NCI-H524 (cell line): ENCODE data around the gene RAC3.

Experiments
- DNase-seq, 2 experiments: peaks; one replicate each; lab custom pipeline; 2025; lab: John Stamatoyannopoulos, UW

Gene RAC3

DNA sequence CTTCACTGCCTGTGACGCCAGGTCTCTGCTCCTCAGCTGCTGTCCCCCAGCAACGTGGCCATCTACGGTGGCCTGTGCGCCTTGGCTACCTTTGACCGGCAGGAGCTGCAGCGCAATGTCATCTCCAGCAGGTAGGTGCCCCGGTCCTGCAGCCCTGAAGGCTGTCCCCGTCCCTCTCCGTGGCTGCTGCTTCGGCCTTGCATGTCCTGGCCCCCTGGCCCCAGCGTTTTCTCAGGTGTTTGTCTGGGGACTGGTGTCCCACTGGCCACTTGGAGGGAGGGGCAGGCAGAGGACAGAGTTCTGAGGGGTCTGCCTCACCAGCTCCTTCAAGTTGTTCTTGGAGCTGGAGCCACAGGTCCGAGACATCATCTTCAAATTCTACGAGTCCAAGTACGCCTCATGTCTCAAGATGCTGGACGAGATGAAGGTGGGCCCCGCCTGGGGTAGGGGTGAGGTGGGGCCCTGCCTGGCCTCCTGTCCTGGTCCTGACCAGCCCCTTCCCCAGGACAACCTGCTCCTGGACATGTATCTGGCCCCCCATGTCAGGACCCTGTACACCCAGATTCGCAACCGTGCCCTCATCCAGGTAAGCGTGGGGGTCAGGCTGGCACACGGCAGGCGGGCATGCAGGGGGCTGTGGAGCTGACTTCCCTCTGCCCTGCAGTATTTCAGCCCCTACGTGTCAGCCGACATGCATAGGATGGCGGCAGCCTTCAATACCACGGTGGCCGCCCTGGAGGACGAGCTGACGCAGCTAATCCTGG, 24.7 kb downstream of the RAC3 start:
- no peak for DNase-seq

DNA sequence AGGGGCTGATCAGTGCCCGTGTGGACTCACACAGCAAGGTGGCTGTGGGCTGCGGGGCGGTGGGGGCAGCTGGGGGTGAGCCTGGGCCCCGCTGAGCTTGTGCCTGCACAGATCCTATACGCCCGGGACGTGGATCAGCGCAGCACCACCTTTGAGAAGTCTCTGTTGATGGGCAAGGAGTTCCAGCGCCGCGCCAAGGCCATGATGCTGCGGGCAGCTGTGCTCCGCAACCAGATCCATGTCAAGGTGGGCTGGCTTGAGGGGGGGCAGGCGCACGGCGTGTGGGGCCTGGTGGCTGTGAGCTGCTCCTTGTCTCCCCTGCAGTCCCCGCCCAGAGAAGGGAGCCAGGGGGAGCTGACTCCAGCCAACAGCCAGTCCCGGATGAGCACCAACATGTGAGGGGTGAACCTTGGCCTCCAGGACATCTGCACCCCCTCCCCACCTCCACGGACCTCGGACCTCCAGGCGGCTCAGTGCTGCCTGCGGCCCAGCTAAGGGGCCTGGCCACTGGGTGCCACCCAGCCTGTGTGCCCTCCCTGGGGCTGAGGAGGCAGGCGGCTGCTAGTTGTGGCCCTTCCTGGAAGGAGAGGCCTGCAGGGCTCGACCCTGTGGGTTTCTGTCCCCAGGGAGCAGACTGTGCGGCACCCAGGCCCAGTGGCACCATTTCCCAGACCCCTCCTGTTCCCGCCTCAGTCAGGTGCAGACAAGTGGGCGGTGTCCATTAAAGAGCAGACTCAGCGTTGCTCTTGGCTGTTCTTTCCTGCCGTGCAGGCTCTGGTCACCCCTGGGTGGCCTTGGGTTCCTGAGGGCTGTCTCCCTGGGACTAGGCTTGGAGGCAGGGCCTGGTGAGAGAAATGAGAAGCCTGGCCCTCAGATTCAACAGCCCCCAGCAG, 25.5 kb downstream of the RAC3 start:
- DNase-seq = no peak

DNA sequence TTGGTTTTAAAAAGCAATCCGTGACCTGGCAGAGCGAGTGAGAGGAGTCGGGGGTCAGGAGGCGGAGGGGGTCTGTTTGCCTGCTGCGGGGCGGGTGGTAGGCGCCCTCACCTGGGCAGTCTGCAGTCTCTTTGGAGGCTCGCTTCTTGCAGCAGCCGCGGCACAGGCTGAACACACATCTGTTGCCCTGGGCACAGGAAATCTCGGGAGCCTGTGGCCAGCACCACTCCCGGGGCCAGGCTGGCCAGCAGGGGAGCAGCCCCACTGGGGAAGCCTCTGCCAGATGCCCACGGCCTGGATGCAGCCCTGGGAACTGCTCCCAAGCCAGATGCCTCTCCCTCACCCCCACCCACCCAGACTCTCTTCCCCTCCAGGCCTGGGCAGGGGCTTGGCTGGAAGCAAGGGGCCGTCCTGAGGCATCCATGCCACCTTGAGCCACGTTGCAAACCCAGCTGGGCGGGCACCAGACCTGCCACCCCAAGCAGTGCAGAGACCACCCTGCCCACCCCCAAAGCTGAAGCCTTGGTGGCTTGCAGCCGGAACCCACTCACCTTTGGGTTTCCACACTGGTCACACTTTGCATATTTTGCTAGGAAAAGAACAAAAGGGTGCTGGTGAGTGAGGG, 26.9 kb downstream of the RAC3 start:
- no peak for DNase-seq

DNA sequence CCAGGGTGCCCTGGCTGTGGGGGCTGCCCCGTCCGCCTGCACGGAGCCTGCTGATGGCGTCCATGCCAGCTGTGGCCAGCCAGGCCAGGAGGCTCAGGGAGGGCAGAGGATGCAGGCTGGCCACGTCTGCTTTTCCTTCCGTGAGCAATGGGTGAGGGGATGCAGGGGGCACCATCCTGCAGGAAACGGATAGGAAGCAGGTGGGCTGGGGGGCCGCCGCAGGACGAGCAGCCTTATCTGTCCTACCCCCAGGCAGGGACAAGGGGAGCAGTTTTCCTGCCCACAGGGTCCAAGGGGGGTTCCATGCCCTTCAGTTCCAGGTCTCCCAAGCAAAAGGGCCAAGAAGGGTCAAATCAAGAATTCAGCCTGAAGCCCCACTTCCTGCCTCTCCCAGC, 27.4 kb downstream of the RAC3 start:
- DNase-seq = no peak

DNA sequence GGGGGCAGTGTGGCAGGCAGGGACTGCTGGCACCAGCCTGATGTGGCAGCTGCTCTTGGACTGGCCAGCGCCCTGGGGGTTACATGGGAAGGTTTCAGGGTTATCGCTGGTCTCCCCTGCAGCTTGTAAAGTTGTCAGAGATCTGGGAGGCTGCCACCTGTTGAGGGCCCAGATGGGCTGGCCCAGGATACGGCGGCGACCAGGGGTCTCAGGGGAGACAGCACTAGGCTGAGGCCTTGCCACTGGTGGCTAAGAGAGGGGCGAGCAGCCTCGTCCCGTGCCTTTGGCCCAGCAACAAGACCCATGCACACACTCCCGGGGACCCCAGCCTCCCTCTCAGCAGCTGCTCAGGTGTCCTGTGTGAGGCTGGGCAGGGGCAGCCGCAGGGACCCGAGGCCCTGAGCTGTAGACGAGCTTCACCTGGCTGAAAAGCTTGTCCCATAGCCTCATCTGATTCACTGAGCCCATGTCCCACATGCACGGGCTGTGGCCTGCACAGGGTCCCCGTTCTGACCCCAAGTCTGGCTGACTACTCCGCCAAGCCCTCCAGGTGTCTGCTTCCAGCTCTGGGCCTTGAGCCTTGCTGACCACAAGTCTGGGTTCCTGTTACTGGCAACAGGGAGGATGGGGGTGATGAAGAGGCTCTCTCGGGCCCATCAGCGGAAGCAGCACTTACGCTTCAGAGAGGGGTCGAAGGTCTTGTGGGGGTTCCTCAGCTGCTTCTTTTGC, 28.0 kb downstream of the RAC3 start:
- DNase-seq = no peak

DNA sequence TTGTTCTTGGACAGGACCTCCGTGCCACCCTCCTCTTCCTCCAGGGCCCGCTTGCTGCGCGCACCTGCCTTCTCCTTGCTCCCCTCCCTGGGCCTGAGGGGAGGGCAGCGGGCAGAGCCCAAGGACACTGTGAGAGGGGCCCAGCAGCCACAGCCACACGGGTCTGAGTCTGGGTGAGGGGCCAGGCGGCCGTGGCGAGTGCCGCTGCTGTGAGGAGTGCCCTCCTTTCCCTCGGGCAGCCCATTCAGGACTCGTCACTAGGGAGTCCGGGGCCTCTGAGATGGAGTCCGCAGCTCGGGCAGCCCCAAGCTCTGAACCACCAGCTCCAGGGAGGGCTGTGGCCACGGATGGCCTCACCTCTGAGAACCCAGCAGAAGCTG, 28.5 kb downstream of the RAC3 start:
- no peak for DNase-seq

DNA sequence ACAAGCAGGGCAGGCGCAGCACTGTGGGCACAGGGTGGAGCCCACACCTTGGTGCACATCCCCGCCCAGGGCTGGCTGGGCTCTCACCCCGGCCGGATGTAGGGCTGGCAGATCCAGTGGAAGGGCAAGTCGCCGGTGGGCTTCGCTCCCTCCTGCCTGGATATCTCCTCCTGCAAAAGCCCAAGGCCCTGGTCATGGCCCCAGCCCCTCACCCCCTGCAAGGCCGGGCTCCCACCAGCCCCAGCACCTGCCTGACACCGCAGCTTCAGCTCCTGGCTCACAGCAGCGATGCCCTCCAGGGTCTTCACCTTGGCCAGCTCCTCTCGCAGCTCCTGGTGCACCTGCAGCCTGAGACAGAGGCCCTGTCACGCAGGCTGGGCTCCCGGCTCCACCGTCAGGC, 29.1 kb downstream of the RAC3 start:
- no peak for DNase-seq

DNA sequence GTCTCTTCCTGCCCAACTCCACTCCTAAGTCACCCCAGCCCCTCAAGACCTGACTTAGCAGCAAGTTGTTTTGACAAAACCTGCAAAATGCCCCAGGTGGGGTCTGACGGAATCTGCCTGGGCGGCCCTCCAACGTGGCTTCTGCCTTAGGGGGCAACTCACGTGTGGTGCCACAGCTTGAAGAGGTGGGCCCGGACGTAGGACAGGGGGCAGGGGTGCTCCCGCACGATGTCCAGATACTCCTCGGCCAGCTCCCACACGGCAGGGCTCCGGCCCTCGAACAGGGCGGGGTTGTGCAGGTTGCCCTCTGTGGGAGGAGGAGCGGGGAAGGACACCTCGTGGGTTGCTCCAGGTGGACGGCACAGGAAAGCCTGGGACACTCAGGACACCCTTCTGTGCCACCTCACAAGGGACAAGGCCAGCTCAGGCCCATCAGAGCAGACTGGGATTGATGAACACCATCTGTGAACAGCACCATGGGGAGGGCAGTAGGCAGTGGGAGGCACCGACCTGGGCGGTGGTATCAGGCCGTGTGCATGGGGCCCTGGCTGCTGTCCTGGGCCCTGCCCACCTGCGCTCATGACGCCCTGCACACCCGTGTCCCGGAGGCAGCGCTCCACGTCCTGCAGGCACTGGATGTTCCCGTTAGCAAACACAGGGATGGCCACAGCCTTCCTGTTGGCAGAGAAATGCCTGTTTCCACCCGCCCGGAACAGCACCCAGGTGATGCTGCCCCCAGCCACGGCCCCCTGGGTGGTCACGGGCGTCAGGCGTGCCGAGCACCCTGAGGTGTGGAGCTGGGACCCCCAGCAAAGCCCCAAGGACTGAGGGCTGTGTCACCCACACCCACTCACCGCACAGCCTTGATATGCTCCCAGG, 29.8 kb downstream of the RAC3 start:
- DNase-seq = no peak

DNA sequence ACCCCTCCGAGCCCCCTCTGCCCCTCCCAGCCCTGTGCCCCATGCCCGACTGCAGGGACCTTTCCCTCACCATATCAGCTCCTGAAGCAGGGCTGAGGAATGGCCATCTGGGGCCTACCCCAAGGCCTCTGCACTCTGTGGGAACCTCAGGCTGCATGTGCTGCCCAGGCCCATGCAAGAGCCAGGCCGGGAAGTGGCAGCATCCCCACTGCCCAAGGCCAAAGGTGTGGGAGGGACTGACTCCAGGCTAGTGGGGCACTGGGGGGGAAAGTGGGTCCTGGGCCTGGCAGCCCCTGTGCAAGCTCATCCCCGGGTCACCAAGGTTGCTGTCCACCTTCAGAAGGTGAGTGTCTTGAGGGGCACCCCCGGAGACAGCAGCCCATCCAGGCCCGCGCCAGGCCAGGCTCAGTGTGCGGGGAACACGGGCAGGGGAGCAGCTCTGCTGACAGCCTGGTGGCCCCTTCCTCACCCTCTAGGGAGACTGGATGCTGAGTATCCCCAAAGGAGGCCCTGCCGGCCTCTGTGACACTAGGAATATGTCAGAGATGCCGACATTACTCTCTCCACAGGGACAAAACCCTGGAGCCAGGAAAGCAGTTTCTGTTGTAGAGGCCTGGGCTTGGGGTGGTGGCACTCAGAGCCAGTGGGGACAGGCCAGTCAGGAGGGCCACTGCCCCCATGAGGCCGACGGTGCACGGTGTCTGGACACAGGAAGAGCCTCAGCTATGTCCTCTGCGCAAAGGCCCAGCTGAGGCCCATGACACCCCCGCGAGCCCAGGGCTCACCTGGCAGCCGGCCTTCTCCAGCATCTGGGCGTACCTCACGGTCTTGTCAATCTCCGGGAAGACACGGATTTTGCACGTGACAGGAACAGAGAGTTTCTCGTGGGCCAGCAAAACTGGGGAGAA, 30.9 kb downstream of the RAC3 start:
- DNase-seq = no peak

DNA sequence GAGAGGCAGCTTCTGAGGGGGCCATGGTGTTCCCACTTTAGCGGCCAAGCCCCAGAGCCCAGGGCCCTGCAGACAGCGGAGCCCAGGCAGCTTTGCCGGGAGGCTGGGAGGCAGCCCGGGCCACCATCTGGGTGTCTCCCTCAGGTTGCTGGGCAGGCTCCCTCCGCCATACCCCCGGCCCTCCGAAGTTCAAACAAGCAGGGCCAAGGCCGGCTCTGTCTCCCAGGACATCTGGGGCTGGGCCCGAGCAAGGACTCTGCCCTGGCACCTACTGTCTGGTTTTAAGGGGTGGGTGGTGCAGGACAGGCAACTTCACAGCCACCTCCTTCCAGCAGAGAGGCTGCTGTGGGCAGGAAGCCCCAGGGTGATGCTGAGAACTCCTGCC, 31.5 kb downstream of the RAC3 start:
- no peak for DNase-seq

DNA sequence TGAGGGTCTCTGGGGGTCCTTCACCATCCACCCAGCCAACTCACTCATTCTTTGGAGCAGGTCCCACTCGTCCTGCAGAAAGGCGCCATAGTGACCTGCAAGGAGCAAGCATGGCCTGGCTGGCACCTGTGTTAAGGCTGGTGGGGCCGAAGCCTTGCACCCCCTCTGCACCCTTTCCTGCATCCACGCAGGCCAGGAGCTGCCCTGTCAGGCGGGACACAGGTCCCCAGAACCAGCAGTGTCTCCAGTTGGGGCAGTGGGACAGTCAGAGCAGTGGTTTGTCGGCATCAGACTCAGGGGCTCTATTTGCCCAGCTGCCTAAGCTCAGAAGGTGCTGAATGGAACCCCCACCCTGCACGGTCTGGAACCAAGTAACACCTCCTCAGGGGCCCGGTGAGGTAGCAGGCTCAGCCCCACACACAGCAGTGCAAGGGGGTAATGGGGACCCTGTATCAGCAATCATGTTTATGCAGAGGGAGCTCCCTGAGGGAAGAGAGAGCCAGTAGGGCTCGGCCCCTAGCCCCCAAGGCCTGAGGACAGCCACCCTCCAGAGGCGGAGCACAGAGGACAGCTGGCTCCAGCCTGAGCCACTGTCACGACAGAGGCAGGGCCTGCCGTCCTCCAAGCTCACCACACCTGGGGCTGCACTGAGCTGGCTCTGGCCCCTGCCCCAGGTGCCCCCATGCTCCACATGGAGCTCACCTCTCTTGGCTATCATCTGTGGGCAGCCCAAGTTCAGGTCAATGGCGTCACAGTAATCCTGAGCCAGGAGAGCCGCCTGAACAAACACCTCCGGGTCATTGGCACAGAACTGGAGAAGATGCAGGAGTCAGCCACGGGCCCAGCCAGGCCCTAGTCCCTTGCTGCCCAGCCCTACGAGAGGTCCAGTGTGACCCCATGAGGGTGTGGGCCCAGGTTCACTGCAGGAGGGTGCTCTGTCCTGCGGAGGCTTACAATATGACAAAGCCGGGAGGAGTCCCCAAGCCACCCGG, 32.2 kb downstream of the RAC3 start:
- DNase-seq = no peak

DNA sequence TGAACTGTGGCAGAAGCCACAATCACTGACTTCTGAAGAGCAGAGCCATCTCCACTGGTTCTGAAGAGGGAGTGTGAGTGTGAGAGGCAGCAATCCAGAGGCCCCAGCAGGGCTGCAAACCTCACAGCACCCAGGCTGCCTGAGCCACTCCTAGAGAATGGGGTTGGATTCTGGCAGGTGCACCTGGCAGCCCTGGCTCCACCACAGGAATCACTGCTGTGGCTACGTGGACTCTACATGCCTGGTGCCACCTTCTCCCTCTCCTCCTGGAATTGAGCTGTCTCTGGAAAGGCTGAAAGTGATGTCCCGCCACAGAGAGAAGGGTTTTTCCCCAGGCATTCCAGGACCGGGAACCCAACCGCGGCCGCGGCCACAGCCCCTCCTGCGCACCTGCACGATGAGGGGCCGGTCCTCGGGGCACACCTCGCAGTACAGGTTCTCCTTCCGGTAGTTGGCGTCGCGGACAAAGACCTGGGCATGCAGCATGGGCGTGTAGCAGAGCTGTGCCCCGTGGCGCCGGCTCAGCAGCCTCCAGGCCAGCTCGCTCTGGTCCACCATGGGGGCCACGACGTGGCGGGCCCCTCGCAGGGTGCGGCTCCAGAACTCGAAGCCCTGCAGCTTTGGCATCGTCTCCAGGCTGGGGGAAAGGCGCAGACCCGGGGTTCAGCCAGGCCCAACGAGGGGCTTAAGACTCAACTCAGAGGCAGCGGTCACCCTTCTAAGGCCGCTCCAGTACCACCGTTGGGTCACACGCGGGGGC, 33.1 kb downstream of the RAC3 start:
- DNase-seq = no peak

DNA sequence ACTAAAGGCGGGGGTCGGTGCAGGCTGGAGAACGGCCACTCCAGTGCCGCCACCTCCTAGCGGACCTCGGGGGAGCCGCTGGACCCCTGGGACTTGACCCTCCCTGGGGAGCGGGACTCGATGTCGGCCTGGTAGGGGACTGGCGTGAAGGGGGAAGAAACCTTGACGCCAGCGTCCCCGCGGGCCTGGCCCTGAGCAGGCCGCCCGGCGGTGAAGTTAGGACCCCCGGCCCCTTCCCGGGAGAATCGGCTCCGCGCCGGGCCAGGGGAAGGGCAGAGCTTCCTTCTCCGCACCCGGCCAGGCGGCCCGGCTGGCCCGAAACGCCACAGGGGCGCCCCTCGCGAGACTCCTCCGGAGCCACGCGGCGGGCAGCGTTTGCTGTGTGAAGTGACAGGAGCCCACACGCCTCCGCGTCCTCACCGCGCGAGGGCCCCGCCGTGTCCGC, 33.7 kb downstream of the RAC3 start:
- no peak for DNase-seq

DNA sequence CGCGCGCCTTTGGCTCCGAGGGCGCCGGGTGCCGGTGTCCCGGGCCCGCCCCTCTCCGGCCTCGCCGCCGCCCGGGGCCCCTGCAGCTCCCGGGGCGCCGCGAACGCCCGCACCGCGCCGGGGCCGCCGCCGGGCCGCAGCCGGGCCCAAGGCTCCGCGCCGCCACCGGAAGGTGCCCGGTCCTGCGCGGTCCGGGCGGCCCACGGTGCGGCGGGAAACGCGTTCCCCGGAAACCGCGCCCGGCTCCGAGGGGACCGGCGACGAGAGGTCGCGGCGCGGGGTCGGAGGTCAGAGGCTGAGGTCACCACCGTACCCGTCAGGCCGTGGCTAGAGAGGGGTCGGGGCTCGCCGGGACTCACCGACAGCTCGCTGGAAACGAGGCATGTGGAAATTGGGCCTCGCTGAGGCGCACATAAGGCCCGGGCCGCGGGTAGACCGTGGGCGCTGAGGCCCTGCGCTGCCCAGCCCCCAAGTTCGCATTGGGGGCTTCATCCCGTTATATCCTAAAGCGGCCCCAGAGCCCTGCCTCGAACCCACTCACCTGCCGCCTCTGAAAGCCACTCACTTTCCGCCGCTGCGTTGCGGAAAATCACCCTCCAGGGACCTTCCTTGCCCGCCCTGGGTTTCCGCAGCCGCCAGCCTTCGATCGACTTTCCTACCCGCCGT, 34.3 kb downstream of the RAC3 start, which contains the start of gene DUS1L:
Gene DUS1L (minus strand): TSS at position 167 of the 666 bp plus-strand sequence. CDS start 745 bp downstream, outside the sequence.
- DNase-seq = peak in 1 of 2 experiments; percentile 74

DNA sequence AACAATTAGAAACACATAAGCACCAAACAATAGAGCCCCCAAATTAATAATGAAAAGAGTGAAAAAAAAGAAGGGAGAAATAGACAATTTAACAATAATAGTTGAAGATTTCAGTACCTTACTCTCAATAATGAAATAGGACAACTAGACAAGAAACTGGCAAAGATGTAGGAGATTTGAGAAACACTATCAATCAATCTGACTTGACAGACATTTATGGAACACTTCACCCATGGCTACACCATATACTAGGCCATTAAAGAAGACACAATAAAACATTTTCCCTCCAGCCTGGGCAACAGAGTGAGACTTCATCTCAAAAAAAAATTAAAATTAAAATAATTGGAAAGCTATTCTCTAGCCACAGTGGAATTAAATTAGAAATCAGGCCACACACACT, 39.1 kb downstream of the RAC3 start:
- DNase-seq = no peak

DNA sequence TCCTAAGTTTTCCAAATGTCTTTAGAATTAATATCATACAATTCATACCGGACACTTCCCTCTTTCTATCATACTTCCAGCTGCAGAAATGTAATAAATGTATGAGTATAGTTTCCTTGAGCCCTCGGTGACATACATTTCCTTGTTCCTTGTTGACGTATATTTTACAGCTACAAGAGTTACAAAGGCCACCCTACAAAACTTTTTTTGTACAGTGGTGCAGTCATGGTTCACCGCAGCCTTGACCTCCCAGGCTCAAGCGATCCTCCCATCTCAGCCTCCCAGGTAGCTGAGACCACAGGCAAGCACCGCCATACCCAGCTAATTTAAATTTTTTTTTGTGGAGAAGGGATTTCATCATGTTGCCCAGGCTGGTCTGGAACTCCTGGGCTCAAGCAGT, 41.3 kb downstream of the RAC3 start:
- no peak for DNase-seq

DNA sequence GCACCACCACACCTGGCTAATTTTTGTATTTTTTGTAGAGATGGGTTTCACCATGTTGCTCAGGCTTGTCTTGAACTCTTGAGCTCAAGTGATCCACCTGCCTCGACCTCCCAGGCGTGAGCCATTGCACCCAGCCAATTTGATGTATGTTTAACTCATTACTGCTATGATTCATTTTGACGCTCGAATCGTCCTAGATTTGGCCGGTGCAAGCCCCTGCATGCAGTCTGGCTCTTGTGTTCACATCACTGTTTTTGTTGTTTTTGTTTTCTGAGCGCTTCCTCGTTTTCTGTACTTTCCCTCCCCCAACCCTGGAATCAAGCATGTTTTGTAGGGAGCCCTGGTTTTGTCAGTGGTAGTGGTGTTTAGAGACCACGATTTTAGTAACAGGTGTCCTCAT, 42.0 kb downstream of the RAC3 start:
- DNase-seq = no peak
